Stimulated activated naive CD4-positive, alpha-beta T cell treated with Interleukin-2 at 50 U/mL for 16 hours (primary cell): ENCODE results near the gene ZNF648.
"Not testable (repeated sequence)": the region's sequence is repeated elsewhere in the genome, so short reads cannot be mapped to it uniquely, and the experiment has no call there.

Source experiments
- DNase-seq: peaks from one replicate; lab custom pipeline; 2025; lab: John Stamatoyannopoulos, UW

The ZNF648 gene

DNA sequence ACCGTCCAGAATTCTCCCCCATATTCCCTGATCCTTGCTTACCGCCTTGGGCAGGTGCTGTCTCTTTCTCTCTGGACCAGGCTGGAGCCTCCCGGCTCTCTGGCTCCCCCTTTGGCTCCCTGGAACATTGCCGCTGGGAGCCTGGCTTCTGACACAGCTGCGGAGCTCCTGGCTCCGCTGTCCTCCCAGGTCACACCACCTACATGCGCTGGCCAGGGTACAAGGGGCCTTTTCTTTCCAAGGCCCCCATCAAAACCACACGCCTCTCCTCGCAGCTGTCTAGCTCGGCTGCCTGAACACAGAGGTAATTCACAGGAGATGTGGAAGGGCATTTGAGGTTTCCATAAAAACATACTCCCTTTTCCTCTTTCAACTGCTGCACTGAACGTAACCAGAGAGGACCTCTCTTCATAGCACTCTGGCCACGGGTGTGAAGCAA, 7.5 kb upstream of the ZNF648 start:
- no peak for DNase-seq

DNA sequence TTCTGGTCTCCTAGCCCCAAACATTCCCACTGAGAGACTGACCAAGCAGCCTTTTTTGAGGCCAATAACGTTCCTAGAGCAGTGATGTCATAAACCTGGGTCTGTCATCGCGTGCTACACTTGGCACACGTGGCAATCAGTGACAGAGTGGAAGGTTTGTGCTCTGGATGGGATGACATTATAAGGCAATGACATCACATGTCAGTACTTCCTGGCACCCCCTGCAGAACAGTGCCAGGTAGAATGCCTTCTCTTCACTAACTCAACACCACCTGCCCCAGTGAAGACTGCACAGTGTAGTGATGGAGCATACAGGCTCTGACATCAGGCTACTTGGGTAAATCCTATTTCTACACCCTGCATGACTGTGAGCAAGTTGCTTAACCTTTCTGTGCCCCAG, 5.4 kb upstream of the ZNF648 start:
- no peak for DNase-seq

DNA sequence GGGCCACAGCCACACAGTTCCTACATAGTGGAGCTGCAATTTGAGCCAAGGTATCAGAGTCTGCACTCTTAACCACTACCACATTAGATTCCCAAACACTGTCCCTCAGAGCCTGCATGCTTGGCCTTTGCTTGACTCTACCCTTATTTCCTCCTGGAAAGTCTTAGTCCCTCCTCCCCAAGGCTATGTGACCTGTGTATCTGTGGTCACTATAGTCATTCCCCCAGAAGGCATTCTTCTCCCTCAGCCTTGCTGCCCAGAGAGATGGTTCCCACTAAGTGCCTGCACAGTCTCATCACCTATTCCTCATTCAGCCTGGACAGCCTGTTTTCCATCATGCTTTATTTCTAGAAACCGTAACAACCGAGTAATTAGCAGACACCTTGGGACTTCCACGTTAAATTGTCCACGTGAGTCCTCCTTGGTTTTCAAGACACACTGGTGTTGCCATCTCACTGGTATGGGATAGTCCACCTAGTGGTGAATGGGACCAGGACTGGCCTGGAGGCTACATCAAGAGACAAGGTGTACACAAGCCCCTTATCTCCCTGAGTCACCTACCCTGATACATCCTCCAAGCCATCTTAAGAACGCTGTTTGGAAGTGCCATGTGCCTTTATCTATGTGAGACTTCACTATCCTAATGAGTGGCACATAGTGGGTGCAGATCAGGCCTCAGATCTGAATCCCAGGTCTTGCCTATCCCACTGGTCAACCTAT, 3.8 kb upstream of the ZNF648 start:
- no peak for DNase-seq

DNA sequence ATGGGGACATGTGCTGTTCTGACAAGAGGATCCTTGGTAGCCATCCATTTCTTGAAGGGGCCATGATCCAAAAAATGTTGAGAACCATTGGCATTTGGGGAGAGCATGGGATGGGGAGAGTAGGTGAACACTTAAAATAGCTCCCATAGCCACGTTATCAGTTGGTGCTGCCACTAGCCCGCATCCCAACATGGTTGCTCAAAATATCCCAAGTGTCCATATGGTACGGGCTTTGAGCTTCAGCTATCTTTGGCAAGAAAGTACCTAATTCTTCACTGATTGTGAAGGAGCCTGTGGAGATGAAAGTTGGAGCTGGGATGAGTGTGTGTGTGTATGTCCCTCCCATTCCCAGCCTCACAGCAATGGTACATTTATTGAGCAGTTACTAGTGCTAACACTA, 3.1 kb upstream of the ZNF648 start:
- DNase-seq, result no peak

DNA sequence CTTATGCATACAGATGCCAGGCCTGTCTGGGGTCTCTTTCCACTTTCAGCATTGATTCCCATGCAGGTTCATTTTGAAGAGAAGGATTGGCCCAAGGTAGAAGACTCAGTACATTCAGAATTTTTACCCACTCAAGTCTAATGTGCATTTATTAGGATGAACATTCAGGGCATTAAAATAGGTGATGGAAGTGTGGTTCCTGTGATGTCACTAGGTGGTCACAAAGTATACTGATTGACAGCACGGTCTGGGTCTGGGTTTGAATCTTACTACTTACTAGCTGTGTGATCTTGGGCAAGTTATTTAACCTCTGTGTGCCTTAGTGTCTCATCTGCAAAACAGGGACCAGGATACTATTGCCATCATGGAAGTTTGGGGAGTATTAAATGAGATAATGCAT, 711 bp upstream of the ZNF648 start:
- DNase-seq, result no peak

DNA sequence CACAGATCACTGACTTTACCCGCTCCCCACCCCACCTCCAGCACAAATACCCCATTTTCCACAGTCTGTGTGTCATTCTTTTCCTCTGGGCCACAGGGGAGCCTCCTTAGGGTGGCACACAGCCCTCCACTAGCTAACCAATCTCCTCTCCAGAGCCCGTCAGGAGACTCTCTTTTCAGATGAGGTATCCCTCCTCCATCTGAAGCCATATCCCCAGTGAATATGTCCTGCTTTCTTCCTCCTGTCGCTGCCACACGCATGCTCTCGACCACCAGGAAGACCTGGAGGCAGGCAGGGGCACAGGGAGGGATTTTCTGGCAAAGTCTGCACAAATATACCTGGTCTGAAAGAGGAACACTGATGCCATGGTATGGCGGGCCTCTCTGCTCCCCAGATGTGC, 635 bp downstream of the ZNF648 start:
- DNase-seq, result no peak

DNA sequence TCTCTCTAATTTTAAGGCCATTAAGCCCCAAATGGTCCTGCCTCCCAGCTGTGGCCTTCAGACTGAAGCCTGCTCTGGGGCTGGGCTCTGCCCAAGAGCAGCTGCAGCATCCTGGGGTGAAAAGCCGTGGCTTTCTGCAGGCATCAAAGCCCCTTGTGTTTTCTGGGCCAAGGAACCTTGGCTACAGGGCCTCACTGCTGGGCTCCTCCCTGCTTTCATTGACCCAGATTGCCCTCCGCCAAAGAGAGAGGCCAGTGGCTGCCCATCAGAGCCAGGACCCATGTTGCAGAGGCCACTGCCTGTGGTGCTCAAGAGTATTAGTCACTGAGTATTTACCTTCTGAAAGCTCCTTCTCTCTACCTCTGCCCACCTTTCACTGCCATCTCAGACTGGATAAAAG, 1.6 kb downstream of the ZNF648 start:
- no peak for DNase-seq

DNA sequence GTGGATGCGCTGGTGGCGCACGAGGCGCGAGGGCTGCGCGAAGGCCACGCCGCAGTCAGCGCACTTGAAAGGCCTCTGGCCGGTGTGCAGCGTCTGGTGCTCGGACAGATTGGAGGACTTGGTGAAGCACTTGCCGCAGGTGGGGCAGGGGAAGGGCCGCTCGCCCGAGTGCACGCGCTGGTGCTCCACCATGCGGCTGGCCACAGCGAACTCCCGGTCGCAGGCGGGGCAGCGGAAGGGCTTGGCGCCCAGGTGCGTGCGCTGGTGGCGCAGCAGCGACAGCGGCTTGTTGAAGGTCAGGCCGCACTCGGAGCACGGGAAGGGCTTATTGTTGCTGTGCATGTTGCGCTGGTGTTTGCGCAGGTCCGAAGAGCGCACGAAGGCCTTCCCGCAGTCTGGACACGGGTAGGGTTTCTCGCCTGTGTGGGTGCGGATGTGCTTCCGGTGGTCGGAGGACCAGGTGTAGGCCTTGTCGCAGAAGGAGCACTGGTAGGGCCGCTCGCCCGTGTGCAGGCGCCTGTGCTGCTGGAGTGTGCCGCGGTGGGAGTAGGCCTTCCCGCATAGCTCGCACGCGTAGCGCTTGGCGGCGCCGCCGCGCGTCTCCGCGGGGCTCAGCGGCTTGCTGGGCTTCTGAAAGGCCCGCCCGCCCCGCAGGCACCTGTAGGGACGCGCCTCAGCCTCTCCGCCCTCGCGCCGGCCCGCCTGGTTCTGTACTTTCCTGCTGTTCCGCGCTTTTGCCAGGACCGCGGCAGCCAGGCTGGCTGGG, 4.7 kb downstream of the ZNF648 start:
- DNase-seq, result no peak

DNA sequence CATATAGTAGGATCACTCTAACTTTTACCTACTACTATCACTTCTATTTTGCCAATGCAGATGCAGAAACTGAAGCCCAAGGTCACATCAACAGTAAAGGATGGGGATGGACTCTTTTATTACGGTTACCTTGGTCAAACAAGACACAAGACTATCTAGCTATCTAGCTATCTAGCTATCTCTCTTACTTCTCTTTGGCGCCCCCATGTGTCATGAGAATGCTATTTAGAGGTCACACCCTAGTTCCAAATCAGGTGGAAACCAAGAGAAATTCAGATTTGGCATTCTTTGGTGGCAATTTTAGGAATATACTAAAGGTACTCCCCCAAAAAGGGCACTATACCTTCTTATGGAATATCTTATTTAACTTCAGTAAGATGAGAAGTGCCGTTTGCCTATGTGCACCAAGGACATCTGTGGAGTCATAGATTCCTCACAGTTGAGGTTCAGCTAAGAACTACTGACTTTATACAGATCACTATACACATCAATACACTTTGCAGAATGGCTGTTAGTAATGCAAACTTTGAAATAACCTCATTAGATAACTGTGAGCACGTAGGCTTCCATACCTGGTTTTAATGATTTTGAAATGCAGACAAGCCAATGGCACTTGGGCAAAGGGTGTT, 6.7 kb downstream of the ZNF648 start:
- peak; percentile 13 for DNase-seq

DNA sequence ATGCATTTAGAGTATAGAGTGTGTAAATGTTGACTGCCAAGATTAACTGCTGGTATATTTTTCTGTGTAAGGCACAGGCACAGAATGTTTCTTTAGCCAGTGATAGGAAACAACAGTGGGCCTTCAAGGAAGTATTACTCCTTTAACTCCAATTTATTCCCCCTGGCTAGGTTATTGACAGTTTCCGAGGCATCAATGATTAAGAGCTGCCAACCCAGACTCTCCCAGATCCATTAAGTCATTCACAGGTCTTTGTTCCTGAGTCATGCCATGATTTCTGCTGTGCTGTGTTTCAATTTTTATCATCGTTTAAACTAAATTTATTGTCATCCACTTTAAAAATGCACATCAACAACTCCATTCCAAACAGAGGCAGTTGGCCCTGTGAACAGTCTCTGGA, 9.2 kb downstream of the ZNF648 start:
- no peak for DNase-seq

DNA sequence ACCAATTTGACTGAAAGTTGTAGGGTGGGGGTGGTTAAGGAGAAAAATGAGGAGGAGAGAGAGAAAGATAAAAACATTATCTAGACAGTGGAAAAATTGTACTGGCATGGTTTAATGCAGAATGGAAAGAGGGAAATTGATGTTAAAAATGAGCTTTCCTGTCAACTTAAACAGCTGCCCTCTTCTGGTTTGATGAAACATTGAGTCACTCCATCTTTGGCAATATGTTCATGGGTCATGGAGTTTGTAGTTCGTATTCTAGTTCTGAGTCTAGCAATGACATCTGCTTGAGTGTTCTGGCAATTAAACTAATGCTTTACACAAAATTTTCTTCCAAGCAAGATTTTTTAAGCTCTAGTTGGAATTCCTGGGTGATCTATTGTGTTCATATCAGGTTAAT, 9.6 kb downstream of the ZNF648 start:
- no peak for DNase-seq

DNA sequence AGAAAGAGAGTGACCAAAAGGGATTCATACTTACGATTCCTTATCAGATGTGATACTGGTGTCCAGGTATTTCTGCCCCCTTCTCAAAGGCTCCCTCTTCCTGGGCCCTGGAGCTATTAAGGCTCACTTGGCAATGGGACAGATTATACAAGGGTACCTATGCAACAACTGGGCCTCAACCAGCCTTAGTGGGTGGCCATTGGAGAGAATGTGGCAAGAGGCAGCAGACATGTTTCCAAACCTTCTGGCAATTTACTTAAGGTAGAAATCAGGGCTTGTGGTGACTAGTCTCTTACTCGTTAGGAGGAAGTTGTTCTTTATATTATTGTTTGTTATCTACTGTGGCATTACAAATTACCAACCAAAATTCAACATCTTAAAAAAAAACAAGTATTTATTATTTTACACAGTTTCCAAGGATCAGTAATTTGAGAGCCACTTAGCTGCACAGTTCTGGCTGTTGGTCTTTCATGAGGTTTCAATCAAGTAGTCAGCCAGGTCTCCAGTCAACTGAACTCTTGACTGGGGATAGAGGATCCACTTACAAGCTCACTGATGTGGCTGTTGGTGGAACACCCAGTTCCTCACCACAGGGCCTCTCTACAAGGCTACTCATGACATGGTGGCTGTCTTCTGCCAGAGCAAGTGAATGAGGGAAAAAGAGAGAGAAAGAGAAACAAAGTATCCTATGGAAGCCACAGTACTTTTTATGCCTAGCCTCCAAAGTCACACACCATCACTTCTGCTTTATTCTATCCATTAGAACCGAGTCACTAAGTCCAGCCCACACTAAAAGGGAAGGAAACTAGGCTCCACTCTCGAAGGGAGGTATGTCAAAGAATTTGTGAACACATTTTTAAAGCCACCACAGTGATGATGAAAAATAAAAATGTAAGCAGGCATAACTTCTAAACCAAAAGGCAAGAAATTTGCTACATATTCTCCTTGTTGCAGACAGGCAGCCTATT, 10.7 kb downstream of the ZNF648 start:
- DNase-seq, result no peak

DNA sequence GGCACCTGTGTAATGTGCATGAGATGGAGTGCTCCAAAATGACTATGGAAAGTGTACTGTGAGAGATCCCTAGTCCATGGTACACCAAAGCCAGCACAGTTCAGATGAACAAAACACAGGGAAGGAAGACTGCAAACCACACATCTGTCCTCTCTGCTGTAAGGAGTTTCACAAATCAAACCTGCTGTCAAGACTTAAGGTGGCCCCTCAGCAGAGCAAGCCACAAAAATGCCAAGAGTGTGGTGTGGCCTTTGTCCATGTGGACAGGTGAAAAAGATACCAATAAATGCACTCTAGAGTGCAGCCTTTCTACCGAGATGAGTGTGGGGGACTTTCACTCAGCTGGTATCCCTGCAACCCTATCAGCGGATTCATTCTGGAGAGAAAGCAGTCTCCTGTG, 12.9 kb downstream of the ZNF648 start:
- no peak for DNase-seq

DNA sequence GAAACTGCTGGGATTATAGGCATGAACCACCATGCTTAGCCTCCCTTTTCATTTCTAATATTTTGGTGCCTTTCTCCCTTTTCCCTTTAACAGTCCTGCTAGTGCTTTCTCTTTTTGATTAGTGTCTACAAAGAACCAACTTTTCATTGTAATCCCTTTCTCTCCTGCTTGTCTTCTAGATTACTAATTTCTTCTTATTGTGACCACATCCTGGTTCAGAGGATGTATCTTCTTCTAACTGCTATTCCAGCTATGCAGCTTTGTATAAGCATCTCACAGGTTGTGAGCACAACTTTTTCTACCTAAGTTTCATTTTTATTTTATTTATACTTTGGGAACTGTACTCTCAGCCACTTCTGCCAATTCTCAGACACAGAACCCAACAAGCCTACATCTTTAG, 14.7 kb downstream of the ZNF648 start:
- DNase-seq, result no peak

DNA sequence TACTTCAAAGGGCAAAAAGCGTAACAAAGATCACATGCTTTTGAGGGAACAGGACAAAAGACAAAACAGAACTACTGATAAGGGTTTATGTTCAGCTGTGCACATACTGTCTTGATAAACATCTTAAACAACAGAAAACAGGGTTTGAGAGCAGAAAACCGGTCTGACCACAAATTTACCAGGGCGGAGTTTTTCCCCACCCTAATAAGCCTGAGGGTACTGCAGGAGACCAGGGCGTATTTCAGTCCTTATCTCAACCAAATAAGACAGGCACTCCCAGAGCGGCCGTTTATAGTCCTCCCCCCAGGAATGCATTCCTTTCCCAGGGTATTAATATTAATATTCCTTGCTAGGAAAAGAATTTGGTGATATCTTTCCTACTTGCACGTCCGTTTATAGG, 16.0 kb downstream of the ZNF648 start:
- DNase-seq, result not testable (repeated sequence)

DNA sequence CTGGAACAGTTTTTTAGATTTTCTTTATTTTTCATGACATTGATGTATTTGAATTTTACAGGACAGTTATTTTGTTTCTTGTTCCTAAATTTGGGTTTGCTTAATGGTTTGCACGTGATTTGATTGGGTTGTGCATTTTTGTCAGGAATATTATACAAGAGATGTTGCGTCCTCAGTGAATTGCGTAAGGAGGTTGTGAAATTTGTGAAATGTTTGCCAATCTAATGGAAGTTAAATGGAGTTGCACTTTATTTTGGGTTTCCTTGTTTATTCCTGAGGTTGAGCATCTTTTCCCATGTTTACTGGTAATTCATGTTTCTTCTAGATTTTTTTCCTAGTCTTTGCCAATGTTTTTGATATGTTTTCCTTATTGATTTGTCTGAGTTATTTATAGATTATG, 19.9 kb downstream of the ZNF648 start:
- no peak for DNase-seq

DNA sequence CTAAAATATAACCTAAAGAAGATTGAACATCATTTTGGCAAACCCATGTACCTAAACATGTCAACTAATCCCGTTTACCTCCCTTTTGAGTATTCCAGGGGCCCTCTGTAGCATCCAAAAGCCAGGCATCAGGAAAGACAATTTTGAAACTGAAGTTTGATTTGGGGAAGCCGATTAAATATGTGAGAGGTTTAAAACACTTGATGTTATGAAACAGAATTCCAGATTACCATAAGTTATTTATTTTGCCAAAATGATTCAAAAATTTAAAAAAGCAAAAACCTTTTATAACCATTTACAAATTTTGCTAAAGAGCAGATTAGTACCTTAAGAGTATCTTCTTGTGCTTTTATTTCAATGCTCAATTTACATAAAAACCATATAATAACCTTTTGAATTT, 23.3 kb downstream of the ZNF648 start:
- DNase-seq, result no peak

DNA sequence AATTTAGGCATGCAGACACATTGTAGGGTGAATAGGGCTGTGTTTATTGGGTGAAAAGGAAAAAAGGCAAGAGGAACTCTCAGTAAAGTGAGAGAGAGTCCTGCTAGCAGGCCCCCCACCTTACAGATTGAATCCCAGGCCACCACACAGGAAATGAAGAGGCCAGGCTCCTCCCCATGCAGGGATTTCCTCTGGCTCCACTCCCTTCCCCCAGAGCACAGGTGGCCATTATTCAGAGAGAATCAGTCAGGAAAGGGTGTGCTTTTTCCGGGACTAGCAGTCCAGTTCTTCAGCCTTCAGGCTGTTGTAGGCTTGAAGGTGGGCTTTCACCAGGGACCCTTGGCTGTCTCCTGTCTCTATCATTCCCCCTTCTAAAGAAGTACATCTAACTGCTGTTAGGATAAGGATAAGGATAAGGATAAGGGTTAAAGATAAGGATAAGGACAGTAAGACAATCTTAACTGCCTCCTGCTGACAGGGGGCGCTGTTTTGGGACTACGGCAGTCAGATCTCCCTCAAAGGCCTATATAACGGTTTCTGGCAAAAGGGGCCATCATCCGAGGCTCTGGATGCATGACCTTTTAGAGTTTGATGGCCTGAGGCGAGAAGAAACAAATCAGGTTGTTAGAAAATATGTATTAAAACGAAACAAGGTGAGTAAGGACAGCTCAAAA, 26.3 kb downstream of the ZNF648 start:
- DNase-seq, result no peak

DNA sequence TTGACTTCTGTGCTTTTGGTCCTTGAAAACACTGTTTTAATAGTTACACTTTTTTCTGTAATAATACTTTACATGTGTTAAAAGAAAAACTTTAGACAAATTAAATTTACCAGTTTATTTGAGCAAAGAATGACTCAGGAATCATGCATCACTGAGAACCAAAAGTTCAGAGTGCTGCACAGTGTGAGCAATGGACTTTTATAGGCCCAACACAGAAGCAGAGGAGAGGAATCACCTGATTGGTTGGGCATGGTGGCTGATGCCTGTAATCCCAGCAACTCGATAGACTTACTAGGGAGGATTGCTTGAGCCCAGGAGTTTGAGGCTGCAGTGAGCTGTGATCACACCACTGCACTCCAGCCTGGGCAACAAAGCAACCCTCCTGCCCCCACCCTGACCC, 29.3 kb downstream of the ZNF648 start:
- DNase-seq, result no peak

DNA sequence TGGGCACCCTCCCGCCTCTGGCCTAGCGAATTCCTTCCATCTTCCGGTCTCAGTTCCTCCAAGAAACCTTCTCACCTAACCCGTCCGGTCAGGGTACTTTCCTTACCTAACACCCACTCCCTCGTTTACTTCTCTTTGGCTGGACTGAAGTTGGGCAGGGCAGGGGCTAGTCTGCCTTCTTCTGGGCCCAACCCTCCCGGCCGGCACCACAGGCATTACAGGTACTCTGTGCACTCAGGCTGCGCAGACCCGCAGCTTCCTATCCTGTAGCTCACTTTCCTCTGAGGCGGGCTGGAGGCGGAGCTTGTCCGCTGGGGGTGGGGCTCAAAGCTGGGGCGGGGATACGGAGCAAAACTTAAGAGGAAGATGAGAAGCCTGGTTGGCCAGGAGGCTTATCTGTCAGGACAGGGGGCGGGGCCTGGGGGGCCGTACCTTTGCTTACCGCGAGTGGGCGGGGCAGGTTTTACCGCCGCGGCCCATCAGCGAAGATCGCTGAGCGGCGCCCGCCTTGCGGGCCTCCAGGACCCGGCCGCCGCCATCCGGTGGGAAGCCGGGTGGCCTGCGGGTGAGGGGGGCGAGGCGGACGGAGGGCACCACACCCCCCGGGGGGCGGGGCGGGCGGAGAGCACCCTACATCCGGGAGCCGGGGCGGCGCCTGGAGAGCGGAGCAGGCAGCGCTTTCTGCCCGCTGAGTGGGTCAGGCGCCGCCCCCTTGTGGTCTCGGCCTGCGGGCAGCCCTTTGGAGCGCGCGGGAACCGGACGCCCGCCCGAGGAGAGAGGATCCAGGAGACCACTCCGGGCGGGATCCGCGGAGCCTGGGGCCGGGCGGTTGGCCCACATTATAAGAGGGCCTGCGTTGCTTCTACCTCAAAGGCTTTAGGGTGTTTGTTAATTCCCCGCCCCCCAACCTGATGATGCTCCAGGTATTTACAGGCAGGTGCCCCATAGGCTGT, 31.9 kb downstream of the ZNF648 start:
- peak; percentile 97 for DNase-seq
